DOHH2 (cell line): ENCODE data around the gene OPN4.

ENCODE experiments used
- CTCF ChIP-seq: fragments of 200-600 bp; sonication (generic); IDR thresholded peaks from one replicate; pipeline ENCODE4 v1.5.1; 2014; ENCODE audit warnings: antibody characterized with exemption, mild to moderate bottlenecking, low read depth, low read length; ENCODE audit not compliant: poor library complexity, severe bottlenecking
- EZH2phosphoT487 ChIP-seq: fragments of 200-600 bp; sonication (generic); IDR thresholded peaks from 2 replicates; pipeline ENCODE4 v1.6.1; 2017; ENCODE audit warnings: borderline replicate concordance, mild to moderate bottlenecking, antibody characterized with exemption, low read length, moderate library complexity, mixed read lengths

DNA sequence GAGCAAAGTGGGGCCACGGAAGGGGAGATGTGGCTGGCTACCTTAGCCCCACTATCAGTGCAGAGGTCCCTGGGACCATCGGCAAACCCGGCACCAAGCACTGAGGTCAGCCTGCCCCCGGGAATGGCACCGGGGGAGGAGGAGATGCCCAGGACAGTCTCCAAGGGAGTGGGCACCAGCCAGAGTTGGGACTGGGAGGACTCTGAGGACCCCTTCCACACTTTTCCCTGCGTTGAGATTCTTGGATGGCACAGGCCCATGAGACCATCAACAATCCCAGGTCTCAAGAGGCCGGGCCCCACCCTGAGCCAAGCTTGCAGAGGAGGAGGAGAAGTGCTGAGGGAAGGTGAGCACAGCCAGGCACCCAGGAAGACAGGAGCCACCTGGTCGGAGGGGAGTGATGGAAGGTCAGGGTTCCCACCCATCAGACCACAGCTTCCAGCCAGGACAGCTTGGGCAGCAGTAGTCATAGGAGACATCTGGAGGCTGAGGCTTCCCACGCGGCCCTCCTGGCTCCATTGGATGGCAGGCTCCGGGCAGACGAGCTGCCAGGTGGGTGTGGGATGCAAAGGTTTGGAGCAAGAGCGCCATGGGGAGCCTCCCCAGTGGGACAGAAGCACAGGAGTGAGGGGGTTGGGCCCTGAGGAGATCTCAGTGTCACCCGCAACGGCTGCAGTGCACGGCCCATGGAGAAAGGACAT, 2.6 kb upstream of the OPN4 start:
- TF ChIP-seq CTCF (no peak), EZH2phosphoT487 (no peak)
